HG03442 (cell line): ENCODE results near the gene SLX1B.
"Not testable (repeated sequence)": the region's sequence is repeated elsewhere in the genome, so short reads cannot be mapped to it uniquely, and the experiment has no call there.

ENCODE experiments used
- ATAC-seq: cut with Tn5 transposase; IDR thresholded peaks from one replicate; pipeline ENCODE4 v1.9.1; 2021; ENCODE audit warnings: mild to moderate bottlenecking, moderate library complexity; ENCODE audit not compliant: unreplicated experiment

Gene SLX1B

DNA sequence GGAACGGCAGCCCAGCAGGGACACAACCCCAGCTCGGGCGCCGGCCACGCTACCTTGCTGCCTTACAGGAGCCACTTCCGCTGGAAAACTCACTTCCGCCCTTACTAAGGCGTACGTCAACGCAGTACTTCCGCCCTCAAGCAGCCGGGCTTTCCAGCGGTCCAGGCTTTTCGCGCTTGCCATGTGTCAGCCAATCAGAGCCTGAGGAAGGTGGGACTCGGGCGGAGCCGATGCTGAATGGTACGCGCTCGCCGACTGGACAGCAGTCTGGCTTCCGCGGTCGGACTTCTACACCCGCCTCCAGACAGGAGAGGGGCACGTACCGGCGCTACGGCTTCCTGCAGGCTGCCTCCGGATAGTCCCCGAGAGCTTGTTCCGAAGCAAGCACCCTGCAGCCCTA is at the start of gene SLX1B, which contains the start of gene BOLA2:
TSS of gene SLX1B (plus strand) at position 265 of the 400 bp plus-strand sequence.
TSS of gene BOLA2 (minus strand) at position 83 of the 400 bp plus-strand sequence. CDS start 98 bp downstream, outside the sequence.
- peak; percentile 88 for ATAC-seq

DNA sequence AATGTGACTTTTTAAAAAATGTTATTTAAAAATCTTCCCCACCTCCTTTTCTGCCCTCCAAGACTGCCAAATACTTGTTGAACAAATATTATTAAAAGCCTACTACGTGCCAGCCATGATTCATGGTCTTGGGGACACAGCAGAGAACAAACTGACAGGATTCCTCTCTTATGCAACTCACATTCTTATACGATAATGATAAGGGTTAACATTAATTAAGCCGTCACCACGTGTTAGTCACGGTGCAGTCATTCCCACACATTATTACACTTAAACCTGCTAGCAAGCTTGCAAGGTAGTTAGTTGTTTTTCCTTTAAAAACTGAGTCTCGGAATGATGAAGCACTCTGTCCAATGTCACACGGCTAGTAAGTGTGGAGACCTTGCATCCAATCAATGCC is 49.1 kb upstream of the SLX1B start:
- not testable (repeated sequence) for ATAC-seq

DNA sequence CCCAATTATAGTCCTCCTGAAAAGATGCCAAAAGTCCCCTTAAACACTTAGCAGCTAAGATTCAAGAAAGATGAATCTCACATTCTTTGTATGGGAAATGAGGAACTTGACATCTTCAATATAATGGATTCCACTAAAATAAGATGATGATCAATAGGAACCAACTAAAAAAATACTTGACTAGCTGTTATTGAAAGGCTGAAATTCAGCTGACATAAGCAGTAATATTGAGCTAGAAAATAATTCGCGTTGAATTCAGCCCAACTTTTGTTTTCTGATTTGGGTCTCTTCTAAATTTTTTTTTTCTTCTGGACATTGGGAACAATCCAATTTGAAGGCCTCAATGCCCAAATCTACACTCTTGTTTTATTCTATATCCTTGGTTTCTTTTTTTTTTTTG is 30.7 kb upstream of the SLX1B start:
- ATAC-seq, result not testable (repeated sequence)

DNA sequence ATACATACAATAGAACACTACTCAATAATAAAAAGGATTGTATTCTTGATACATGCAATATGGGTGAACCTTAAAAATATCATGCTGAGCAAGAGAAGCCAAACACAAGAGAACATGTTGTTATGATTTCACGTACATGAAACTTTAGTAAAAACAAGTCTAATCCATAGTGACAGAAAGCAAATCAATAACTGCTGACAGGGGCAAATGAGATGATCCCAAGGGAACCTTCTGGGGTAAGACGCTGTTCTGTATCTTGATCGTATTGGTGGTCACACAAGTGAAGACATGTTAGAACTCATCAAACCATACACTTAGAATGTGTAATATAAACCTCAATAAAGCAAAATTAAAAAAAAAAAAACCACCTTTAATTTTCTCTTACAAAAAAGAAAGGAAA is 28.9 kb upstream of the SLX1B start:
- not testable (repeated sequence) for ATAC-seq

DNA sequence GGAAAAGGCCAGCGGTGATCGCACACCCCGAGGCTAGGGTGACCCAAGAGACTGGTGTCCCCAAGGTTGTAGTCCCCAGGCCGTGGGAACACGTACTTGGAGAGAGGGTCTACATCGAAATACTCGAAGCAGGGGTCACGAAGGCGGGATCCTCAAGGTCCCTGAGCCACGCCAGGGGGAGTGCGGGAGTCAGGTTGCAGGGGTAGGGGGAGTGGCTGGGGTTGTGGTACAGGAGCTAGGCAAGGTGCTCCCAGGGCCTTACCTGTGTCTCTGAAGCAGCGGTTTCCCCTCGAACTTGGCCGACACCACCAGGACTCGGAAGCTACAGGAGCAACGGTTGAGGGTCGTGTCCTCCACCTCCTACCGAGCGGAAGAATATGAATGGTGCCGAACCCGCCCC is 579 bp upstream of the SLX1B start:
- peak; percentile 3 for ATAC-seq

DNA sequence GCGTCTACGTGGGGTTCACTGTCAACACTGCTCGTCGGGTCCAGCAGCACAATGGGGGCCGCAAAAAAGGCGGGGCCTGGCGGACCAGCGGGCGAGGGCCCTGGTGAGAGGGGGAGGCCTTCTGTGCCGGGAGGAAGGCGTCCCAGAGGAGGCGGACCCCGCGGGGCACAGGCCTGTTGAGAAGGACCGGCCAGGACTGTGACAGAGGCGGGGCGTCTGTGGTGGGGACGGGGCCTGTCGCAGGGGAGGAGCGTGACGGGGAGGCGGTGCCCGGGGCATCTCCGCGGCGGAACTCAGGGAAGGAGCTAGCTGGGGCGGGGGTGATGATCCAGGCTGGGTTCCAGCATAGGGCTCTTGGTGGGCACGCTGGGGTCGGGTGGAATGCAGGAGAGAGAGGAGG is 495 bp downstream of the SLX1B start:
- ATAC-seq, result peak; percentile 59

DNA sequence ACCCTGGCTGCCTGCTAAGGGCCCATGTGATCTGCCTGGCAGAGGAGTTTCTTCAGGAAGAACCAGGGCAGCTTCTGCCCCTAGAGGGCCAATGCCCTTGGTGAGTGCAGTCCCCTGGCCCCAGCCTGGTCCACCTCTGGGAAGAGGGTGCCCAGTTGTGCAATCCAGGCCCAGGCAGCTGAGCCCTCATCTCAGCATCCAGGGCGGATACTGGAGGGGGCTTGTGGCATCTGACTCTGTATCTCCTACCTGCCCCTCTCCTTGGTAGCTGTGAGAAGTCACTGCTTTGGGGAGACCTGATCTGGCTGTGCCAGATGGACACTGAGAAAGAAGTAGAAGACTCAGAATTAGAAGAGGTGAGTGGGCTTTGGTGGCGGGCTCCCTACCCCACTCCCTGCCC is 3.3 kb downstream of the SLX1B start:
- not testable (repeated sequence) for ATAC-seq

DNA sequence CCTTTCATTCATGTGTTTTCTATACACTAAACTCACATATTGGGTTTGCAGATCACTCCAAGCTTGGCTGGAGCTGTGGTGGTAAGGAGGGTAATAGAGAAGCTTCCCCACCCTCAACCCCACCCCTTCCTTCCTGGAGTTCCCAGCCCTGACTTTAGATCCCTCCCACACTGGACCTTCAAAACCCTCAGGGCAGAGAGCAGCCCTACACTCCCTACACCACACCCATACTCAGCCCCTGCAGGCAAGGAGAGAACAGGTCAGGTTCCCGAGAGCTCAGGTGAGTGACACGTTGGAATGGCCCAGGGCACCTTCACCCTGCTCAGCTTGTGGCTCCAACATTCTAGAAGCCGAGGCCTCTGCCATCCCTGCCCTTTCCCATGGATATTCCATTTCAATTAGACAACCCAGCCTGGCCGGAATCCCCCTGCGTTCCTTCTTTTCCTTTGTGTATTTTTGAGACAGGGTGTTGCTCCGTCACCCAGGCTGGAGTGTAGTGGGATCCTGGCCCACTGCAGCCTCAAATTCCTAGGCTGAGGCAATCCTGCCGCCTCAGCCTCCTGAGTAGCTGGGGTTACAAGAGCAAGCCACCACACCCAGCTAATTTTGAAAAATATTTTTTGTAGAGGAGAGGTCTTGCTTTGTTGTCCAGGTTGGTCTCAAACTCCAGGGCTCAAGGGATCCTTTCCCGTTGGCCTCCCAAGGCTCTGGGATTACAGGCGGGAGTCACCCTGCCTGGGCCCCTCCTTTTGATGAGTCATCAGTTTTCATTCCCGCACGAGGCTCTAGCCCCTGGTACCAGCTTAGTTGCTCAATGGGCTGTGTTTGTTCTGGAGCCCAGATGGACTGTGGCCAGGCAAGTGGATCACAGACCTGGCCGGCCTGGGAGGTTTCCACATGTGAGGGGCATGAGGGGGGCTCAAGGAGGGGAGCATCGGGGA is 5.6 kb downstream of the SLX1B start, which contains the start of gene SULT1A4:
TSS of gene SULT1A4 (plus strand) at position 208 of the 941 bp plus-strand sequence. CDS start 1,473 bp downstream, outside the sequence.
- ATAC-seq, result not testable (repeated sequence)

DNA sequence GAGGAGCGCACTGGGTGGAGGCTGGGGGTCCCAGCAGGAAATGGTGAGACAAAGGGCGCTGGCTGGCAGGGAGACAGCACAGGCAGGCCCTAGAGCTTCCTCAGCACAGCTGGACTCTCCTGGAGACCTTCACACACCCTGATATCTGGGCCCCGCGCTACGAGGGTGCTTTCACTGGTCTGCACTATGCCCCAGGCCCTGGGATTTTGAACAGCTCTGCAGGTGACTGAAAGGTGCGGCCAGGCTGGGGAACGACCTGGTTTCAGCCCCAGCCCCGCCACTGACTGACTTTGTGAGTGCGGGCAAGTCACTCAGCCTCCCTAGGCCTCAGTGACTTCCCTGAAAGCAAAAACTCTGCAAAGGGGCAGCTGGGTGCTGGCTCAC is 6.3 kb downstream of the SLX1B start:
- ATAC-seq, result not testable (repeated sequence)

DNA sequence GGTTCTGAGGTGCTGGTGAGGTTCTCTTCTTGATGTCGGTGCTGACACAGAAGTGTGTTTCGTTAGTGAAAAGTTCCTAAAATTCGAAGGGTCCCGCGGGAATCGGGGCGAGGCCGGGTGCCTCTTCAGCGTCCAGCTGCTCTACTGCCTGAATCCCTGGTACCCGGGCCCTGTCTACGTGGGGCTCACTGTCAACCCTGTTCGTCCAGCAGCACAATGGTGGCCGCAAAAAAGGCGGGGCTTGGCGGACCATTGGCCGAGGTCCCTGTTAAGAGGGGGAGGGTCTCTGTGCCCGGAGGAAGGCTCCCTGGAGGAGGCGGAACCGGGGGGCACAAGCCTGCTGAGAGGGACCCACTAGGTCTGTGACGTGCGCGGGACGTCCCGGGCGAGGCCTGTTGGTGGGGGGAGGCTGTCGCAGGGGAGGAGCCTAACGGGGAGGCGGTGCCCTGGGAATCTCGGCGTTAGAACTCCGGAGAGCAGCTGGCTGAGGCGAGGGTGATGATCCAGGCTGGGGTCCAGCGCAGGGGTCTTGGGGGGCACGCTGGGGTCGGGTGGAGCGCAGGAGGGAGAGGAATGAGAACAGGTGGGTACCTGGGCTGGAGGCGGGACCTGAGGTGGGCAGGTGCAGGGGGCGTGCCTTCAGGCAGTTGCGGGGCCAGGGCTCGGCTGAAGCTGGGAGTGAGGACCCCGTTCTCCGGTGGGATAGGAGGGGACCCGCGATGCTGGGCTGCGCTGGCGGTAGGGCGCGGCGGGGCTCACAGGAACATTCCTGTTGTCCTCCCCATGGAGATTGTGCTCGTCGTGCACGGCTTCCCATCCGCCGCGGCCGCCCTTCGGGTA is 11.9 kb downstream of the SLX1B start:
- not testable (repeated sequence) for ATAC-seq

DNA sequence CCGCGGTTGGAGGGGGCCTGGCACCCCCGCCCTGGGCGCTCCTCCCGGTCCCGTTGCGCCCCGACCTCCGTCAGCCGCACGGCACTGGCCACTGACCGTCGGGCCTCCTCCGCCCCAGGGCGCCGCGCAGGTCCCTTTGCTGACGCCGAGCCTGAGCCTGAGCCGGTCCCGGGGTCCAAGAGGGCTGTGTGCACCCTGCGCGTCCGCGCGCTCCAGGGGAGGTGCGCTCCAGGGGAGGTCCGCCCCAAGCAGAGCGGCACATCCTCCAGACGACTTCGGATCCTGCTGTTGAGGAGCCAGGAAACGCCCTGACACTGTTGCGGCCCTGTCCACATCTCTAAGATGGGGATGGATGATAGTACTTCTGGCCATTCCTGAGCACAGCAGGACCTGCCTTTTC is 12.6 kb downstream of the SLX1B start:
- ATAC-seq, result not testable (repeated sequence)

DNA sequence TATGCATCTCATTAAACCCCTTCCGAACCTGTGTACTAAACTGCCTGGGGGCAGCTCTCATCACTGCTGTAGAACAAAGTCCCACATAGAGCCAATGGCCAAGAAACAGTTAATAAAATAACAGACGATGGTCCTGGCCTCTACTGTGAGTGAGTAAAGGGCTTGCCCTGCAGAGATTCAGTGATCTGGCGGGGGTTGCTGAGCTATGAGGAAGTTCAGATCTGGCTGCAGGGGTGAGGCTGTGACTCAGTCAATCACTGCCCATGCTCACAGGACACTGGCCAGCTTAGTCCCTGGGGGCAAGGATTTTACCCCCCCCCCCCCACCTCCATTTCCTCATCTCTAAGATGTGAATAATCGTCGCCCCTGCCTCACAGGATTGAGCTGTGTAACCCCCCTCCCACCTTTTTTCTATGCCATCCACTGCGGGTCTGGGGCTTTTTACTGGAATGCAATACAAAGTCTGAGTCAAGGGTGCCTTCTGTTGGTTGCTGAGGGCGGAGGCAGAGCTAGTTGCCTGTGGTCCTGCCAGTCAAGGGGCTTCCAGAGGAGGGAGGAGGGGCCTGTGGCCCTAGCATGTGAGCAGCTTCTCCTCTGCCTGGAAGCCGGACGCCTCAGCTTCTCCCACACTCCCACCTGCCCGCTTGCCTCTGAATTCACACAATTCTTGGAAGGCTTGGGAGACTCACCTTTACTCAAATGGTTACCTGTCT is 13.5 kb downstream of the SLX1B start:
- ATAC-seq, result not testable (repeated sequence)

DNA sequence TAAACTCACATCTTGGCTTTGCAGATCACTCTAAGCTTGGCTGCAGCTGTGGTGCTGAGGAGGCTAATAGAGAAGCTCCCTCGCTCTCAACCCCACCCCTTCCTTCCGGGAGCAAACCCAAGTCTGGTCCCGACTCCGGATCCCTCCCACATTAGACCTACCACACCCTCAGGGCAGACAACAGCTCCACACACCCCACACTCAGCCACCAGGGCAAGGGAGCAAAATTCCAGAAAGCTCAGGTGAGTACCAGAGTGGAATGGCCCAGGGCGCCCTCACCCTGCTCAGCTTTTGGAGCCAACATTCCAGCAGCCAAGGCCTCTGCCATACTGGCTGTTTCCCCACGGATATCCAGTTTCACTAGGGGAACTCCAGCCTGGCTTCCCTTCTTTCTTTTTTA is 15.3 kb downstream of the SLX1B start:
- not testable (repeated sequence) for ATAC-seq

DNA sequence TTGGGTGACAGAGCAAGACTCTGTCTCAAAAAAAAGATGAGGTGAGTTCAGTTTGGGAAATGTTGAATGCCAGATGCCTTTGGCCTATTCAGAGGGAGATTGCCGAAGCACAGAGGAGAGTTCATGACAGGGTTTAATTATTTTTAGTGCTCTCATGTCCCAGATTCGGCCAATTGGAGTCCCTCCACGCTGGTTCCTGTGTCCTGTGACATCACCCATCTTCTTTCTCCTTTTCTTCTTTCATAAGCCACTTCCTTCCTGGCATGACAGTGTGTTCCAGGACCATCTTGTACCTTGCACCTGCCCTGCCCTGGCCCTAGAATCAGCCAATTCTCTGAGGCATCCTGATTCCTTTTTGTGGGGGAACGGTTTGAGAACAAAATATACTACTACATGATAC is 17.7 kb downstream of the SLX1B start:
- not testable (repeated sequence) for ATAC-seq

DNA sequence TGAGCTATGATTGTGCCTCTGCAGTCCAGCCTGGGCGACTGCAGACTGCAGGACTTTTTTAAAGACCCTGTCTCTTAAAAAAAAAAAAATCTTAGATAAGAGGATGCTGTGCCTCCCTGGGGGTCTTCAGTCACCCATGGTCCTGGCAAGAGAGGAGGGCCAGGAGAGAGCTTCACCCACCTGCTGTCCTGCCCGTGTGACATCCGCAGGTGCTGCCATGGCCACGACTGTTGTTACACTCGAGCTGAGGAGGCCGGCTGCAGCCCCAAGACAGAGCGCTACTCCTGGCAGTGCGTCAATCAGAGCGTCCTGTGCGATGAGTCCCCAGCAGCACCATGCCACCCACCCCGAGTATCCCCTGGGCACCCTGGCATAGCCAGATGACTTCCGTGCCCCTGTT is 27.9 kb downstream of the SLX1B start:
- ATAC-seq, result not testable (repeated sequence)

DNA sequence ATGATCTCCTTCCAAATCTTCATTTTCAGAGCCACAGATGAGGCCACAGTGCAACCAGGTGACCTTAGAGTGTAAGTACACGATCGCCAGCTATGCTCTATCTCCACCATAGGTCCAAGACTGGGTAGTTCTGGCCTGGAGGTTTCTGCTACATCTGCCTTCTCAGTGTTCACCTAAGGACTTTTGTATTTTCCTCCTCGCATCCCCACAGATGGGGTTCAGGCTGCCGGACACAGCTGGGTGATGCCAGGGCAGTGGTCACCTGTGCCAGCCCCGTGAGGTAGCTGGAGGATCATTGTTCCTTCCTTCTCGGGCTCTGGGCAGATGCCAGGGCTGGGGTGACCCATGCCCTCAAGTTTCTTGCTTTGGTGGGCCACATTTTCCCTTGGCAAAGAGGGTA is 52.0 kb downstream of the SLX1B start, which contains the start of gene NPIPB12:
TSS of gene NPIPB12 (minus strand) at position 101 of the 400 bp plus-strand sequence.
- not testable (repeated sequence) for ATAC-seq
